GM21526 (cell line): ENCODE measurements around the gene IL24.
"Not testable (repeated sequence)": the region's sequence is repeated elsewhere in the genome, so short reads cannot be mapped to it uniquely, and the experiment has no call there.

ENCODE experiments used
- ATAC-seq: cut with Tn5 transposase; IDR thresholded peaks from one replicate; pipeline ENCODE4 v1.9.1; 2021; ENCODE audit warnings: moderate library complexity; ENCODE audit not compliant: unreplicated experiment, low FRiP score

Gene IL24

DNA sequence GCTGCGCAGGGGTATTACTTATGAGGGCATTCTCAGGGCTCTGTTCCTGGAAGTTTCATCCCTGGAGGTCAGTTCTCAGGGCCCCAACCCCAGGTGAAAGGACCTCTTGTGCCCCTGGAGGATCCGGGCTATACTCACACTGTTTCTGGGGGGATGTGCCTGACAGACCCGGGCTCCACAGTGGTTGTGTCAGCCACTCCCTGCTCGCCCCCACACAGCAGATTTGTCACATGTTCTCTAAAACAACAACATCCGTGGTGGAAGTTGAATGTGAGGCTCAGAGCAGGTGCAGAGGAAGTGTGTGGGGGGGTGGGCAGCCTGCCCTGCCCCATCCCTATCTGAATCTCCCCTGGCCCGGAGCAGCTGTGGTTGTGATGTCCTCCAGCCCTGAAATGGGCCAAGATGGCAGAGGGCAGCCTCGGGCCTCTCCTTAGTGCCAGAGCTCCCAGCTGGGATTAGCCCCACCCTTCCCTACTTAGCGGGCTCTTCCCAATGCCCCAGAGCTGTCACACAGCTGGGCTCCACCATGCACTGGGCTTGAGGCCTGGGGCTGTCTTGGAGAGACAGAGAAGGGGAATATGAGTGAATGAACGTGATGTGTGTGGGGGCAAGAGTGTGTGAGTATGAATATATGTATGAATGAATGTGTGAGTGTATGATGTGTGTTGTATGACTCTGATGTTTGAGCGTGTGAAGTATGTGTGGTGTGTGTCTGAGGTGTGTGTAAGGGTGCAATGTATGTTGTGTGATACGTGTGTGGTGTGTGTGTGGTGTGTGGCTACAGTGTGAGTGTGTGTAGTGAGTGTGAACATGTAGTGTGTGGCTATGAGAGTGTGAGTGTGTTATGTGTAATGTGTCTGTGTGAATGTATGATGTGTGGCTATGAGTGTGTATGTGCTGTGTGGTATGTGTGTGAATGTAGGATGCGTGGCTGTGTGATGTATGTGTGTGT is 26.0 kb downstream of the IL24 start:
- ATAC-seq: peak; percentile 37

DNA sequence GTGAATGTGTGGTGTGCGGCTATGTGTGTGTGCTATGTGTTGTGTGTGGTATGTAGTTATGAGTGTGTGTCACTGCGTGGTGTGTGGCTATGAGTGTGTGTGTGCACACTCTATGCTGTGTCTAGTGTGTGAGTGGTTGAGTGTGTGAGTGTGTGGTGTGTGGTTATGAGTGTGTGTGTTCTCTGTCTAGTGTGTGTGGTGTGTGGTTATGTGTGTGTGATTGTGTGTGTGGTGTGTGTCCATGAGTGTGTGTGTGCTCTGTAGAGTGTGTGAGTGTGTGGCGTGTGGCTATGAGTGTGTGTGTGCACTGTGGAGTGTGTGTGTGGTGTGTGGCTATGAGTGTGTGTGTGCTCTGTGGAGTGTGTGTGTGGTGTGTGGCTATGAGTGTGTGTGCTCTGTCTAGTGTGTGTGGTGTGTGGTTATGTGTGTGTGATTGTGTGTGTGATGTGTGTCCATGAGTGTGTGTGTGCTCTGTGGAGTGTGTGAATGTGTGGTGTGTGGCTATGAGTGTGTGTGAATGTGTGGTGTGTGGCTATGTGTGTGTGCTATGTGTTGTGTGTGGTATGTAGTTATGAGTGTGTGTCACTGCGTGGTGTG is 26.8 kb downstream of the IL24 start:
- not testable (repeated sequence) for ATAC-seq

DNA sequence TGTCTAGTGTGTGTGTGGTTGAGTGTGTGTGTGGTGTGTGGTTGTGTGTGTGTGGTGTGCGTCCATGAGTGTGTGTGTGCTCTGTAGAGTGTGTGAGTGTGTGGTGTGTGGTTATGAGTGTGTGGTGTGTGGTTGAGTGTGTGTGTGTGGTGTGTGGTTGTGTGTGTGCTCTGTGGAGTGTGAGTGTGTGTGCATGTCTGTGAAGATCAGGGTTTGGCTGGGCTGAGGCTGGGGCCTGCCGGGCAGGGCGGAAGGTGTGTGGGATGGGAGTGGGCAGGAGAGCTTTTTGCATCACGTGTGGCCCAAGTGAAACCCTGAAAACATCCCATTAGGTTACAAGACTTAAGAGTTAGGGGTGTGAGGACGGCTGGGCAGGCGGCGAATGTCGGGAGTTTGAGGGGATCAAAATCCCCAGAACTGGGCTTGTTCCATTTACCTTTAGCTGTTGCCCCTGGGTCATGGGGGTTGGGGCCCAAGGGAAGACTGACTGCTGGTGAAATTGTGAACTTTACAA is 27.4 kb downstream of the IL24 start:
- peak; percentile 15 for ATAC-seq

DNA sequence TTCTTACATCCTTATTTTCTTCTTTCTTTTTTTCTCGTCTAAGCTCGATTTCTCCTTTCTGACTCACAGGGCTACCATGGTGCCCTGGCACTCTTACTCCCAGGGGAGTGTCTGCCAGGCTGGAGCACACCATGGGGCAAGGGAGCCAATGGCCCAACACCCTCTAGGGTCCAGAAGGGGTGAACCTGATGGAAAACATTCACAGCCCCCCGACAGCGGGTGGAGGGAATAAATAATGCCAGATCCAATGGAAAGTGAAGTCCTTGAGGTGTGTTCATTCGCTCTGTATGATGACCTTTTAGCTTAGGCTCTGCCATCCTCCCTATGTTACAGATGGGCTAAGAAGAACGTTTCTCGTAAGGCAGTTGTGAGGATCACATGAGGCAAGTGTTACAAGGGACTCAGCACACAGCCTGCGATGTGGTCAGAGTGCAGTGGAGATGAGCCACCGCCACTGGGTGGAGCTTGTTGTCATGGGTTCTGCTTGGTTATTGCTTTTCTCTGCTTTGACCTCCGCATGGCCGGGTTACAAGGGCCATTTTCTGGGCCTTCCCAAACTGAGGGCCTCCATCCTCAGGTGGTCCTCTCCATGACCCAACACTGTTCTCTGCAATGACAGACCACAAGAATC is 28.0 kb downstream of the IL24 start:
- peak; percentile 50 for ATAC-seq

DNA sequence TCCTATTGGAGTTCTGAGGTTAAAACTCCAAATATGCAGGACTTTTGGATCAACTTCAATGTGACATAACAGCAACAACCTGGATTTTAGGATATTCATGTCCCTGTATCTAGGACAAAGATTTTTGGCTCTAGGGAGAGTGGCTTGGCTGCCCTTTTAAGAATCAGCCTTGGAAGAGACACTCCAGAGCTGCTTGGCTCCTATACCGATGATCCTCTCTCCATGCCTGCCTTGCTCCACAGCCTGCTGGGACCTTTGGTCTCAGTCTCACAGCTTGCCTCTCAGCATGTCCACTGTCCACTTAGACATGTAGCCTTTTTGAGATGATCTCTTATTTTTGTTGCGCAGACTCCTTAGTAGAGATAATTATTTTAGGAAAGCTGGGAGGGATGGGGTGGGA is 29.0 kb downstream of the IL24 start:
- ATAC-seq: no peak

DNA sequence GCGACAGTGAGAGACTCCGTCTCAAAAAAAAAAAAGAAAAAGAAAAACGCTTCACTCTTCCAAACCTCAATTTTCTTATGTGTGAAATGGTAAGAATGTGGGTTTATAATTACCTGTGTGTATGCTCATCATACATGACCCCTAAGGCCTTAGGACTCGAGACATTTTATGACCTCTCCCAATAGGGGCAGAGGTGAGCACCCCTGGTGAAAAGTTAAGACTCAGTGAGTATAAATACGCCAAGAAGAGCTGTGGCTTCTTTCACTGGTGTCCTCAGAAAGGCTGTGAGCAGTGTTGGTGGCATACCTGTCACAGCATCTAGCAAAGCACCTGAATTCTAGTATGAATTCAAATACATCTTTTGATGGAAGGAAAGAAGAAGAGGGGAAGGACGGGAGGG is 32.3 kb downstream of the IL24 start:
- ATAC-seq: no peak

DNA sequence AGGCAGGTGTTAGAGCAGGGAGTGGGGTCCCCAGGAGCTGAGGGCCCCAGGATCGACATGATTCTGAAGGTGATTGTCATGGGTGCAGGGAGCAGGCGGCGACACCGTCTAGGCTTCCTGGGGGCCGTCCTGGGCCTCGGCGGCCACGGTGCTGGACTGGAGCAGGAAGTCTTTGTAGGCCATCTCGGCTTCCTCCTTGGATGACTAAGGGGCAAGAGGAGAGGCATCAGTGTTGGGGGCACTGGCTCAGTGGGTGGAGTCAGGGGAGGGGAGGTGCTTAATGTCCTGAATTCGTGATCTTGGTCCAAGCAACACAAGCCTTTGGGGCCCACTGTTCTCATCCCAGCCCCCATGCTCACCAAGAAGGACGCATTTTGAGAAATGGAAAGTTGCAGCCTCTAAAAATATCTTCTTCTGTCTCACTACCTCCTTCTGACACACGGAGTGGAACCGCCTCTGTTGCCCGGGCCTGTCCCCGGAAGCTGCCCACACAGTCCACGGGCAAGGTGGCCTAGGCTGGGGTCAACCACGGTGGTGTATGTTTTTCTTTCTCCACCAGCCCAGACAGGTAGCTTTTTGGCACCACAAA is 33.1 kb downstream of the IL24 start:
- ATAC-seq: peak; percentile 57

DNA sequence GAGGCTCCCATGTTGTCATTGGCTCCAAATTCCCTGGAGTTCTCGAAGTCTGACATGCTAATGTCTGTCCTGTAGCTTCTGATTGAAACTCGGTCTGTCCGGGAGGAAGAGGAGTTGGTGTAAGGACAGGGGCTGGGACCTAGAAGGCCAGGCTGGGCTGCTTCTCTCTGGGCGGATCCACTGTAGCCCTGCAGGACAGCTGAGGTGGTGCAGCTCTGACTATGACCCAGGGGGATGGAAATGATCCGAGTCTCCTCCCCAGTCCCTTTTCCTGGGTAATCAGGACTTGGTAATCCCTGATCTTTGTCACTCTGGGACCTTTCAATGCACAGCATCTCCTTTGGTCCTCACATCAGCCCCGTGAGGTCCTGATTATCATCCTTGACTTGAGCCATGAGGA is 34.5 kb downstream of the IL24 start:
- no peak for ATAC-seq

DNA sequence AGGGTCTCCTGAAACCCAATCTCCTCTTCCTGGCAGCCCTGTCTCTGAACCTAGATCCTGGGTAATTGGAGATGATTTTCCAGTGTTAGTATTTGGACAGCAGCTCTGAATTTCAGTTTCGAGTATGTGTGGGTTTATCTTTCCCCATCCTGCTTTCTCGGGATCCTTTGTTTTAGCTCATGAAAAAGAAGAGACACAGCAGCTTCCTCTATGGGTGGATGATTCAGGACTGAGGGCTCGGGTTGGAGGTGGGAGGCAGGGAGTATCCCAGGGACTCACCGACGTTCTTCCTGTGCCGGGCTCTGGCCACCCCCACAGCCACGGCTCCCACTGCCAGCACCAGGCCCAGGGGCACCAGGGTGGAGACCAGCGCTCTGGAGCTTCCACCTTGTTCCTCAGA is 34.9 kb downstream of the IL24 start:
- ATAC-seq: no peak

DNA sequence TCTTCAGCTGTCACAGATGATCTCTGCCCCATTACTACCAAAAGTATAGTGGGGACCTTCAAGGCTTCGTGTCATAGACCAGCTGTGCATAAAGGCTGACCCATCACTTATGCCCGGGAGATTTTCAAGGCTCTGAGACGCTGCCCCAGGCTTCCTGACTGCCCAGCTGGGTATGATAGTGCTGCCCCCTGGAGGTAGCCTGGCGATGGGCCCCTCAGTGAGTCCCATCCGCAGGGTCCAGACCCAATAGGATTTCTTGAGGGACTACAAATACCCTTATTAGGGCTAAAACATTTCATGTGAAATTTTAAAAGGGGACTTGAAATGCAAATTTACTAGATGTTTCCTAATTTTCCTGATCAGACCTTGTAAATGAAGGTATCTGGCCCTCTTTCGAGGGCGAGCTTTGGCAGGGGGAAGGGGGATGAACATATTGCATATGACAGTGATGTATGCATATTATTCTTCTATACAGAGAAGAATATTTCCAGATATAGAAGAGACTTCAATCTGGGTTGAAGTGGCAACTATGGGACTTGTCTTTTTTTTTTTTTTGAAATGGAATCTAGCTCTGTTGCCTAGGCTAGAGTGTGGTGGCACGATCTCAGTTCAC is 36.2 kb downstream of the IL24 start:
- ATAC-seq: no peak

DNA sequence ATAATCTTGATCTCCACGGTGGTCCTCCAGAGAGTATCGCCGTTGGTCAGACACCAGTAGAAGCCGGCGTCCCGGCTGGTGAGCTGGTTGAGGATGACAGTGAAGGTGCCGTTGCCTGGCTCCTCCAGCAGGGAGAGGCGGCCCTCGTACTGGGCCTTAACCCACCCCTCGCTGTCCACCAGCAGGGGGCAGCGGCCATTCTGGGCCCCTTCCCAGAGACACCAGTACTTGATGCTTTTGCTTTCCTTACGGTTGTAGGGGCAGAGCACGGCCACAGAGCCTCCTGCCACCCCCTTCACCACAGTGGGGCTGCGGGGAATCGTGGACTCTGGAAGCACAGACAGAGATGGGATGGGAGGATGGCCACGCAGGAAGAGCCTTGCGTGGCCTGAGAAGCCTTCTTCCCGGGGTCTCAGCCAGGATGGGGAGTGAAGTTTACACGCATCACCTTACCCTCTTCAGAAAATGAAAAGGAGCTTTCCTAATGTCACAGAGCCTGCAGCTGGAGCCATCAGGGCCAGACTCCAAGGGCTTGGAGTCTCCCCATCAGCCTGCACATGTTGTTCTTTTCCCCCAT is 38.3 kb downstream of the IL24 start:
- ATAC-seq: no peak

DNA sequence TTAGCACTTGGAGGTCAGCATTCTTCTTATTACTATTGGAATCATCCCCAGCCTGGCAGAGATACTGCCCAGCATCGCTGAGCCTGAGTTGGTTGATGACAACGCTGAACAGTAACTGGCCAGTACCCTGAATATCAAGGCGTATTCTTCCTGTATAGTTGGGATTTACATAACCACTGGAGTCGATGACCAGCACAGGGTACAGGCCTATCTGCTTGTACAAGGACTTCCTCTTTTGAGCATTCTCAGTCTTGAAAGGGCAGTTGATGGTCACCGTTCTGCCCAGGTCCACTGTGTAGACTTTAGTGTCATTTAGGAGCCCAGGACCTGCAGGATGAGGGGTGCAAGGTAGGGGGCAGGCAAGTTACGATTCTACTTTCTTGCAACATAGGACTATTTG is 40.2 kb downstream of the IL24 start:
- no peak for ATAC-seq

DNA sequence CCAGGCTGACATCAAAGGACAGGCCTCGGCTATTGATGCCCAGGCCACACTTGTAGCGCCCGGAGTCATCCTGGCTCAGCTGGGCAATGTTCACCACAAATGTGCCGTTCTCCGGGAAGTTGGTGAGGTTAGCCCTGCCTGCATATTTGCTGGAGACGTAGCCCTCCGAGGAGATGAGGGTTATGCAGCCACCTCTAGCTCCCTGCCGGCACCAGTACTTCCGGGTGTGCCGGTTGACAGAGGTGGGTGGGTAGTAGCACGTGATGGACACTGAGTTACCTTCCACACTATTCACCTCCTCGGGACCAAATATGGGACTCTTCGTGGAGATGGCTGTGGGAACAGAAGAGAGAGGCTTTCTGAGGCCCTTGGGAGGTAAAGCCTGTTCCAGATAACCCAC is 41.9 kb downstream of the IL24 start:
- no peak for ATAC-seq

DNA sequence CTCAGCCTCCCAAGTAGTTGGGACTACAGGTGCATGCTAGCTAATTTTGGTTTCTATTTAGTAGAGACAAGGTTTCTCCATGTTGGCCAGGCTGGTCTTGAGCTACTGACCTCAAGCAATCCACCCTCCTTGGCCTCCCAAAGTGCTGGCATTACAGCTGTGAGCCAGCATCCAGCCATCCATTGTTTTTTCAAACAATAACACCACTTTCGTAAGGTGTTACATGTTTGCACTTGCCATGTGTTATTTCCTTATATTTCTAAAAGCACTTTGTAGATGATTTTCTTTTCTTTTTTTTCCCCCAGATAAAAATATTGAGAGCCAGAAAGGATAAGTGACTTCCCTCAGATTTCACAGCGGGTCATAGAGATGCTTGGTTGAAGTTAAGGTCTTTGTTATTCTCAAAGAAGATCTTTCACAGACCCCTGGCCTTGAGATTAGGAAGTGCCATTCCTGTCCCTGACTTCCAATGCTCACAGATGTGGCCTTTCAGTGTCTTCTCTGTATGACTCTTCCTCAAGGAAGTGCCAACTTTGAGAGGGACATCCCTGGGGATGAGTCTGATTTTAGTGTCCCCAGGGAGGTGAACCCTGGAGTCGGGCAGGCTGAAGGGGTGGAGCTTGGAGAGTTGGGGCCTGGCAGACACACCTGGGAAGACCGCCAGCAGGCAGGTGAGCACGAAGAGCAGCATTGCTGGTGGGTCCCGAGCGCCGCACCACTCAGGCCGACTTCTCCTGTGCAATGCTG is 42.8 kb downstream of the IL24 start:
- no peak for ATAC-seq

DNA sequence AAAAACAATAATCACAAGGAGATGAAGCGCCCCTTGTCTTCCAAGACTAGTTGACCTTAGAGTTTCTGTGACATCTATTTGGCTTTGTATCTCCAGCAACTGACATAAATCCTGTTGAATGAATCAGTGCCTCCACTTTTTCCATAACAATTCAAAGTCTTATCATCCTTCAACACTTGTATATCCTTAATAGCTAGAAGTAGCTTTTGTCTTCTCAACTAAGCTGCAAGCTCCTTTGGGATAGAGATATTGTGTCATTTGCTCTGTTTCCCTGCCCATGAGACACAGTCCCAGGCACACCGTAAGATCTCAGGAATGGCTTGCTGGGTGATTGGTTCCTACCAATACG is 43.3 kb downstream of the IL24 start:
- no peak for ATAC-seq

DNA sequence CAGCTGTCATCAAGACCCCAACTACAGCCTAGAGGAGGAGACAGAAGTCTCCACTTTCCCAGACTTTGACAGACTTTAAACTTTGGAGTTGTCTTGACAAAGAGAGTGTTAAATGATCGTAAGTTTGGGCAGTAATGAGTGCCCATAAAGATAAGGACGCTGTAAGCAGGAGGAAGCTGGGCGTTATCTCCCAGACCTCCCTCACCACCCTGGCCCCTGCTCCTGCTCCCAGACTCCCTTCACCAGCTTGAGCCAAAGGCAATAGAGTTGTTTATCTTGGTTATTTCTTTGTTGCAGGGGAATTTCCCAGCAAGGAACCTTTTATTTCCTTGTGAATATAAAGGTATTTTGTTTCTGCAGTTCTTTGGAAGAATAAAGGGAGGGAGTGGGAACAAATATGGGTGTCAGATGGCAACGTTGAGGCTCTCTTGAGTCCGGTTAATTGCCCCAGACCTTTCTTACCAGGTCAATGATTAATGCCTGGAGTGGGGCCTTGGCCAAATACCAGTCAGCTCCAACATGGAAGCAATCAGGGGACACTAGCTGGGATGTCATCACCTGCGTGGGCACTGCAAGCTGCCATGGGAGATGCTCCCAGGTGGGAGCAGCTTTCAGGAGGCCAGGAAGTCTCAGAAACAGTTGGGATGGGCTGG is 44.6 kb downstream of the IL24 start:
- no peak for ATAC-seq

DNA sequence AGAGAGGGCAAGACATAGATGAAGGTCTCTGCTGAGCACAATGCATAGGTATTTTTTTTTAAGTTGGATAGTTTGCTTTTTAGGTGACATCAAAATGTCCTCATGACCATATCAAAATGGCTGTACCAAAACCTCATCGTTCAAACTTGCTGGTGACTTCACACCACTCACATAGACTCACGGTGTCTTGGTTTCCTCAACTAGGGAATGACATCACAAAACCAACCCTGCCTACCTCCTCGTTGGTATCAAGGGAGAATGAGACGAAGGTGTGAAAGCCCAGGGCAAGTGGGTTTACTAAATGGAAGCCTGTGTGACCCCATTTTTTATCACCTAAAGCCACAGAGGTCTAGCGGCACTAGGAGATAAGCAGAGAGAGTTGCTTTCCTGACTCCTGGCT is 47.5 kb downstream of the IL24 start:
- no peak for ATAC-seq

DNA sequence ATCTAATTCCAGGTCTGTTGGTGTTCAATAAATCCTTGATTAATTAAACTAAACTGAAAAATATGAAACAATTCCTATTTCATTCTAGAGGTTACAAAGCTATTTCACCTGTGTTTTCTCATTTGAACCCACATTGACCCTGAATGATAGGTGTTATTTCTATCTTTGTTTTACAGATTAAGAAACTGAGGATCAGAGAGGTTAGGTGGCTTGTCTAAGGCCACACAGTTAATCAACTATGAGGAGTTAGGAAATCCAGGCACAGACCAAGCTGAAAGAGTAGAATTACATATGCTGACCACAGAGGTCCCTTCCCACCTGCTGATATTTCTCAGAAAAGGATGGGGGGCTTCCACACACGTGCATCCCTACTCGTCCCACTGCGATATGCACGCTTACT is 48.5 kb downstream of the IL24 start:
- no peak for ATAC-seq

DNA sequence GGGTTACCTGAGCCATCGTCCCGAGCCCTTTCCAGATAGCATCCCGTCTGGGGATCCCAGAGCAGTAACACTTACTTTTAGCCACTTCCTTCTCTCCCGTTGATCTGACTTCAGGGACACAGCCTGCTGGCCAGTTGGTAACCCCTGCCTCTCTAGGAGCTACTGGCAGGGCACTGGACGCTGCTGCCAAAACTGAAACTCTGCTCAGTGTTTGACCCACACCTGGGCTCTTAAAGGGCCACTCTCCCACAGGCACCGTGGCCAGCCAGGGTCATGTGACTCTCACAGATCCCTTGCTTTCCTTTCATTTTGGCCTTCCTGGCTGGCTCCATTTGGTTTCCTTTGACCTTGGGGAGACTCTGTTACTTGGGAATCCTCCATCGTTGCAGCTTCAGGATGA is 49.0 kb downstream of the IL24 start, which contains the start of gene PIGR:
PIGR (minus strand) TSS at position 206 of the 400 bp plus-strand sequence. CDS start 5,935 bp downstream, outside the sequence.
- no peak for ATAC-seq
